ENCODE results near the gene CHRNG.

DNA sequence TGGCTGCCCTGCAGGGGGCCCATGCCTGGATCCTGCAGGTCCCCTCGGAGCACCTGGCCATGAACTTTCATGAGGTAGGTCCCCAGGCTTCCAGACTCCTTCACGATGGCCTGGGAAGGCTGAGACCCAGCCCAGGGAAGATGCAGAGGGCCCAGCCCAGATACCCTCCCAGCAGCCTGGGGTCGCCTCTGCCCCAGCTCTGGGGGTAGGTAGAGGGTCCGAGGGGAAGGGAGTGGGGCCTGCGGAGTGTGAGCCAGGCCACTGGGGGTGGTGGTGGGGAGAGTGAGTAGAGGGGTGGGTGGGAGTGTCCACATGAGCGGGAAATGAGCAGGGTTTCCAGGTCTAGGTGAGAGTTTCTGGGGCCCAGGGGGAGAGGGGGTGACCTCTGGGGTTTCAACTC is 14.7 kb upstream of the CHRNG start:
- TF ChIP-seq CTCF (IDR thresholded peaks at IDR 0.05; ENCODE audit: low read depth, low read length) = no peak
- no peak for TF ChIP-seq EZH2phosphoT487 (IDR thresholded peaks at IDR 0.05; ENCODE audit: low read depth)

Data from OCI-LY3 (cell line).